Activated CD4-positive, alpha-beta T cell treated with anti-CD3 and anti-CD28 coated beads, Interleukin-10, Interleukin-2, amounts not matched to agents 100 ng/mL and 50 ng/mL, durations not matched to agents 16 hours and 8 hours (primary cell): Measurements from ENCODE around the gene WNT7A.

Experiments
- DNase-seq: peaks from one replicate; pipeline ENCODE4 v3.0.0-alpha.2; 2020

Gene WNT7A

DNA sequence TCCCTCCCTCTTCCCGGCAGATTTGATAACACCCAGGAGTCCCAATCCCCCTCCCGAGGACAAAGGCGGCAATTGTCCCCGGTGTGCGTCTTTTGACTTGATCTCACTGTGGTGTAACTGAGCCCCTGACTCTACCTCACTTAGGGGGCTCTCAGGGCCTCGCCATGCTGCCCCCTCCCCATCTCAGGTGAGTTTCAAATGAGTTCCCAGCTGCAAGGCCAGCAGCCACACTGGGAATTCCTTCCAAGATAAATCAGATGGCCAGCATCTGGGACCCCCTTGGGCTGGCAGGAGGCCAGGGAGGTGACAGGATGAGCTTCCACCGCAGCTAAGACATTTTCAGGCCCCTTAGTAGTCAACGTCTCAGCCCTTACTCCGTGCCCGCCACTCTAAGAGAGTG, 35.0 kb downstream of the WNT7A start:
- no peak for DNase-seq

DNA sequence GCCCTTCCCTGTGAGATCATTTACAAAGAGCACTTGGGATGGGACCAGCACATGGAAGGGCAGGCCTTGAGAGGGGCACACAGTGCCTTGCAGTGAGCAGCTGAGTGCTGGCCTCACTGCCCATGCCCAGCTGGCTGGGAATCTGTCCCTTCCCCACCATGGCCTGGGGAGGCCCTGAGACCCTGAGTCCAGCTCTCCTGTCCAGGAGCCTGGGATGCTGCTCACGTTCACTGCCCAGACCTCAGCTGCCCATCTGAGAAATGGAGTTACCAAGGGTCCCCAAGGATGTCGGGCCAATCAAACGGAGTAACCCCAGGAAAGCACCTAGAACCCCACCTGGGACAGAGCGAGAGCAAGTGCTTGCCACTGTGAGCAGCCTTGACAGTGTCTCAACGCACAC, 35.6 kb downstream of the WNT7A start:
- DNase-seq, result no peak

DNA sequence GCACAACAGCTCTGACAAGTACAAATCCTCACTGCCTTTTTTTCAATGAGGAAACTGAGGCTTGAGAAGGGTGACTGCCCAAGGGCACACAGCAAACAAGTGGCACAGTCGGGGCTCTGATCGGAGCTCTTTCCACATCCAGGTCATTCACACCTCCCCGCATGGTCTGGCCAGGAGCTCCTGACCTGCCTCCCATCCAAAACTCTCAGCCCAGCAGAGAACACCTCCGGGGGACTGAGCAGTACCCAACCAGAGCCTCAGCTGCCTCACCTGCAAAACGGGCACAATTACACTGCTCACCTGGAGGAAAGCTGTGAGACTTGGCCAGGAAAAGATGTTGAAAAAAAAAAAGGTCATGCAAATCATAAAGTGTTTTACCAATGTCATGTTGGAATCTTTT, 36.5 kb downstream of the WNT7A start:
- no peak for DNase-seq

DNA sequence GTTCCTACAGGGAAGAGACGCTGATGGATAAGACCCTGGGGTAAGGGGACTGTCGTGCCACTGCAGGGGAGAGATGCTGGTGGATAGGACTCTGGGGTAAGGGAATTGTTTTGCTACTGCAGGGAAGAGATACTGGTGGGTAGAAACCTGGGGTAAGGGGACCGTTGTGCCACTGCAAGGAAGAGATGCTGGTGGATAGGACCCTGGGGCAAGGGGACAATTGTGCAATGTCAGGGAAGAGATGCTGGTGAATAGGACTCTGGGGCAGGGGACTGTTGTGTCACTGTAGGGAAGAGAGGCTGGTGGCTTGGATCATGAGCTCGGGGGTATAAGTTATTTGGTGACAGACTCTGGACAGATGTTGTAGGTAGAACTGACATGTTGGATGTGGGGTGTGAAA, 37.6 kb downstream of the WNT7A start:
- no peak for DNase-seq

DNA sequence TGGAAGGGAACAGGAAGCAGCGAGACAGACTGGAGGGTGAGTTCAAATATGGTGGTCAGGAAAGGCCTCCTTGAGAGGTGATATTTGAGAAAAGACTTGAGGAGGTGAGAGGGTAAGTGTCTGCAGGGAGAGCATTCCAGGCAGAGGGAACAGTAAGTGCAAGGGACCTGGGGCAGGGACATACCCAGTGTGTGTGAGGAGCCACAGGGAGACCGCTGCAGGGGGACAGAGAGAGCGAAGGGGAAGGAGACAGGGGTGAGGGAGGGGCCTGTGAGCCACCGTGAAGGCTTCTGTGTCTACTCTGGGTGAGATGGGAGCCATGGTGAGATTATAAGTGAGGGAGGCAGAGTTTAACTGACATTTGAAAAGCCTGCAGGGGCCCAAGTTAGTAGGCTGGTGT, 38.0 kb downstream of the WNT7A start:
- DNase-seq, result no peak

DNA sequence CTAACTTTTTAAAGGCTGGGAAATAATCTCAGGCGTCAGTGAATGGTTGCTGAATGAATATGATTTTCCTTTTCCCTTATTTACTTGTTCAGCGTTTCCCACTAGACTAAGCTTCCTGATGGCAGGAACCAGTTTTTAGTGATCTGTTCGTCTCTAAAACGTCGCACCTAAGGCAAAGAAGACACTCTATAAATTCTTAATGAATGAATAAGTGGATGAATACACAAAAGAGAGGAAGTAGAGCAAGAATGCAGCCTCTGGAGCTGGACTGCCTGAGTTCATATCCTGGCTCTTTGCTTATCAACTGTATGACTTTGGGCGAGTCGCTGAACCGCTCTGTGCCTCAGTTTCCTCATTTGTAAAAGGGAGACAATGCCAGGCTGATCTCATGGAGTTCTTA, 38.7 kb downstream of the WNT7A start:
- no peak for DNase-seq

DNA sequence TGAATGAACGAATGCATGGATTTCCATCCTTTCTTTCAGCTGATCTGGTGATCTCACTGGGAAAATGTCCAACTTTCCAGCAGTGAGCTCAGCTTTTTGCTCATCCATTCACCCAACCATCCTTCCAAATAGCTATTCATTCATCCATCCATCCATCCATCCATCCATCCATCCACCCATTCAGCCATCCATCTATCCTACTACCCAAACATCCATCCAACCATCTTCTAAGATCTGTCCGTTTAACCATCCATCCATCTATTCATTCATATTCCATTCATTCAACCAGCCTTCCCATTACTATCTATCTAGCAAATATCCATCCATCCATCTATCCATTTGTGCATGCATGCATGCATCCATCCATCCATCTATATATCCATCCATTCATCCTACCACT, 39.4 kb downstream of the WNT7A start:
- DNase-seq, result no peak

DNA sequence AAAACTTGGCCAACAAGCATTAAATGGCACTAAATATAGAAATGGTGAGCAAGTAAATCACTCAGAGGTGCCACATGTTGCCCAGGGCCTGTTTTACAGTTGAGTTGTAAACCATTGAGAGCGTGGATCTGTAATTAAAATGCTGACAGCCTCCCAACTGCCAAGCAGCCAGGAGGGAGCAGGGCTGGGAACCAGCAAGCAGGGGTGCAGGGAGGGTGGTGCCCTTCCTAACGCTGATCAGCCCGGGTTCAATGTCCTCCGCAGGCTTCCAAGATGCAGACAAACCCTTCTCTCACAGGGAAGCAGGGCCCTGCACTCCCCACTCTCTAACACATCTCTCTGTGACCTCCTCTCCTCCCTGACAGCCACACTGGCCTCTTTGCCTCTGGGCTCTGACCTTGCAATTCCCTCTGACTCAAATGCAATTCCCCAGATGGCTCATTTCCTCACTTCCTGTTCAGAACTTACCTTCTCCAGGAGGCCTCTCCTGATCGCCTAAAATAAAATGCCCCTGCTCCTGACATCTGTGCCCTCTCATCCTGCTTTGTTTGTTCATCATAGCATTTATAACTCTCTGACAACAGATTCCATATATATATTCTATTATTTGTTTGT, 40.0 kb downstream of the WNT7A start:
- no peak for DNase-seq

DNA sequence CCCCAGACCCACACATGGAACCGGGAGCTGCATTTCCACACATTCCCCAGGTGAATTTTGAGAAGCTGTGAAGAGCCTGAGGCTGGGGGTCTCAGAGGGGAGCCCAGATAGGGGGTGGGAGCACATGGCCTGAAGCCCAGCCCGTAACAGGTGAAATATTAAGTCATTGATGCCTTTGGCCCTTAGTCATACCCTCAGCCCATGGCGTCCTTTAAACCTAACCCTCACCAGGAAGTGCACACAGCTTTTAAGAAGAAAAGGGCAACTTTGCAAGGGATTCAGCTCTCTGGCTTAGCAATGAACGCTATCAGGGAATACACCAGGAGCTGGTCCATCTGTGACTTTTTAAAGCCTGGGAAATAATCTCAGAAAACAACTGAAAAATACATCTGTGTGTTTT, 40.6 kb downstream of the WNT7A start:
- DNase-seq, result no peak

DNA sequence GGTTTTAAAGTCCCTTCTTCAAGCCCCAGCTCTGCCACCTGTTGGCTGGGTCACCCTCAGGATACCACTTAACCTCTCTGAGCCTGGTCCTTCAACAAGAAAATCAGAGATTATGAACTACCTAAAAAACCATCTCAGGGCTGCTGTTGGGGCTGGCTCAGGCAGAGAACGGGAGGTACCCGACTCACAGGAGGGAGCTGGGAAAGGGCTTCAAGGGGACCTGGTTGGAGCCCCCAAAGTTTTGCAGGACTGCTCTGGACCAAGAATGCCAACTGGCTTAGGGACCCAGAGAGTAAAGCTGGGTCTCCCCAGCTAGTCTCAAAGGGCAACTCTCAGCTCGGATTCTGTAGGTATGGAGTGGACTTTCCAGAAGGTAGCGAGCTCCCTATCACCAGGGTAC, 41.5 kb downstream of the WNT7A start:
- DNase-seq, result no peak

DNA sequence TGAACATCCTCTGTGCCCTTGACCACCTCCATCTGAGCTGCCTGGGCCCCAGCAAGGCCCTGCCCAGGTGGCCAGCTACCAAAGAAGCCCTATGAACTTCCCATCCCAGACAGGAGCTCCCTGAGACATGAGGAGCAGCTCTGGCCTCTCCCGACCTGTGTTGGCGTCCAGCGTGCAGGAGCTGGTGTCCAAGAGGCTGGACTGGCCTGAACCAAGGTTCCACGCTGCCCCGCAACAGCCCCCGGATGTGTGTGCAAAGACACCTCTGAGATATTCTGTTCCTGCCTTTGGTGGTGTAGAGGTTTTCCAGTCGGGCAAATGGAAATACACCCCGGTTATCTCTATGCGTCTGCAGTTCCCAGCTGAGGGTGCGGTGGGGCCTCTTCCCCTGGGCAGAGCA, 42.1 kb downstream of the WNT7A start:
- no peak for DNase-seq

DNA sequence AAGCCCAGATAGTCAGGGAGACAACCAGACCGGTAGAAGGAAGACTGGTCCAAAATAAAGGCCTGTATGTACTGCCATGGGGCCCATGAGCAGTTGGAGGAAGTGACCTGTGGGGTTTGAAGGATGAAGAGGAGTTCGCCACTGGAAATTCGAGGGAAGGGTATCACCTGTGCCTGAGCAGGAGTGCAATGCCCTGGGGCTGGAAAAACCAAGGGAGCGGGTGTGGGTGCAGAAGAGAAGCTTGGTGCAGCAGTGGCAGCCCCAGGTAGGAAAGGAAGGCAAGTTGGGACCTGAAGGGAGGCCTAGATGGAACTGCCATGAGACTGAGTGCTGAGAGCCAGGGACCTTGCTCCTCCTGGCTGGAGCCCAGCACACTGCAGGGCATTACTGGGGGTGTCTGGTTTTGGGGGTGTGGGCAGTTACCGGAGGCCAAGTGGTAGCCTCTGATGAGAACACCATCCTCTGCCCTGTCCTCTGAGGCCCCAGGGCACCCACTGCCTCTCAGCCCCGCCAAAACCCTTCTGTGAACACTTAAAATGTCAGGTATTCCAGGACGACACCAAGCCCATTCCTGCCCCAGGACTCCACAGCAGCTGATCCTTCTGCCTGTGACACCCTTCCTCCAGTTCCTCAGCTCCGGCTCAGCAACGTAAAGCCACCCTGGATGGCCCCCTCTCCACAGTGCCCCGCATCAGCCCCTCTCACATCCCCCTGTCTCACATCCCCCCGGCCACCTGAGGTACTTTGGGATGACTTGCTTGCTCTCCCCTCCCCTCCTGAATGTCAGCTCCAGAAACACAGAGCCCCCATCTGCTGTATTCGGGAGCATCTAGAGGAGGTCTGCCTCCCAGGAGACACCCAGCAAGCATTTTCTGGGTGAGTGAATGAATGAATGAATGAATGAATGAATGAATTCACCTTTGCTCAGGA, 42.9 kb downstream of the WNT7A start:
- no peak for DNase-seq

DNA sequence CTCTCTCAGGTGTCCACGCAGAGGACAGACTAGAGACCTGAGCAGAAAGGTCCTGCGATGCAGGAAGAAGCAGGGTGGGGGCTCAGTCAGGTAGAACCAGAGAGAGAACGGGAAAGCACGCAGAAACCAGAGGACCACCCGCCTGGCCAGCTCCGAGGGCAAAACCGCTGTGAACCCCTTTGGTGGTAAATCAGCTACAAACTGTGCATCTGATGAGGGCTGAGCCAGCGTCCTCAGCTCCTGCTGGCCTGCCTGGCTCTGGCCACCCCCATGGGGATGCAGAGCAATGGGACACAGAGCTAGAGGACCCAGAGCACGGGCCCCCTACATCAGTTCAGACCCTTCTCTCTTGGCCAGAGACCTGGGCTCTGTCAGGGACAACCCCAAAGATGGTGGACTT, 44.6 kb downstream of the WNT7A start:
- no peak for DNase-seq

DNA sequence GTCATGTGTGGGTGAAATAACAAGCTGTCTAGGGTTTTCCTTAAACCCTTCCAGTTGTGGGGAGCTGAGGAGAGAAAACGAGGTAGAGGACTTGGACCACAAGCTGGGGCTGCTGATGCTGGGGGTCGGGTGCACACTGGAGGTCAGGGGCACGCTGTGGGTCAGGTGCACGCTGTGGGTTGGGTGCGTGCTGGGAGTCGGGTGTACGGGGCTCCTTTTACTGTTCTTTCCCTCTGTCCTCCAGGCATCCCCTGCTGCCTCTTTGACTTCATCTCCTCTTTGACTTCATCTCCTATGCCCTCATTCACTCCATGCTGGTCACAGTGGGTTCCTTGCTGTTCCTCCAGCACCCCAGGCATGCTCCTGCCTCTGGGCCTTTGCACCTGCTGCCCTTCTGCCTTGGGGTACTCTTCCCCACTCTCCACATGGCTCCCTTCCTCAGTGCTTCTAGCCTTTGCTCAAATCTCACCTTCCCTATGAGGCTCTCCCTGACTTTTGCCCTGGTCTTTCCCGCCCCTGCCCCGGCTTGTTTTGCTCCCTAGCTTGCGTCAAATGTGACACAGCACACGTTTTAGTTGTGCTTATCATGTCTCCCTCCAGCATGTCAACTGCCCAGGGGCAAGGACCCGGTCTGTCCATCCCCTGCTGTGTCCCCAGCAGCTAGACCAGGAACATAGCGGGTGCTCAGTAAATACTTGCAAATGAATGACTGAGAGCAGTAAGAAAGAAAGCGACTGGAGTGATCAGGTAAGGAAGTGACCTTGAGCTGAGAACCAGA, 45.4 kb downstream of the WNT7A start:
- DNase-seq, result no peak

DNA sequence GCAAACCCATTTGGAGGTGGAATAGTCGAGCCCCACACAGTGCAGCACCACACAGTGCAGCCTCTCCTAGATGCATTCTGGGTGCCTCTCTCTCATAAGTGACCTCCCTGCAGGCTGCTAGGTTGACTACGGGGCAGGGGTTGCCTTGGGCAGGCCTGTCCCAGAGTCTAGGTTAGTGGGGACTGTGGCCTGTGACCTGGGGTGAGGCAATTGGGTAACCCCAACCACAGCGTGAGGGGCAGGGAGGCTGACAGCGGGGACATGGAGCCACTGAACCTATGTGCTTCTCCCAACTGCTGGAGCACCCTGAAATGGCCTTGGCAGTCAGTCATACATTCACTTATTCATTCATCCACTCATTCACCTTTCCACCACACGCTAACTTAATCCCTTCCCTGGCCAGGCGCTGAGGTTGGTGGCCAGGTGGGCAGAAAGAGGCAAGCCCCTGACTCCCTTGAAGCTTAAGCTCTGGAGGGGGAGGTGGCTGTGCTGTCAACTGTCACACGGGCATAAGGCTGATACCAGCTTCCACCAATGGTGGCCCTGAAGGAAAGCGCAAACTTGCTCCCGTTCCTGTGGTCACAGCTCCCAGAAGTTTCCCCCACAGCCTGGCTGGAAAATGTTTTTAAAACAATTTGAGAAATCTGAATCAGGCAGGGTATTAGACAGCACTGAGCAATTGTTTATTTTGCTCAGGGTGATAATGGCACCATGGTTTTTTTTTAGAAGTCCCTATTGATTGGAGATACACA, 46.2 kb downstream of the WNT7A start:
- DNase-seq, result no peak

DNA sequence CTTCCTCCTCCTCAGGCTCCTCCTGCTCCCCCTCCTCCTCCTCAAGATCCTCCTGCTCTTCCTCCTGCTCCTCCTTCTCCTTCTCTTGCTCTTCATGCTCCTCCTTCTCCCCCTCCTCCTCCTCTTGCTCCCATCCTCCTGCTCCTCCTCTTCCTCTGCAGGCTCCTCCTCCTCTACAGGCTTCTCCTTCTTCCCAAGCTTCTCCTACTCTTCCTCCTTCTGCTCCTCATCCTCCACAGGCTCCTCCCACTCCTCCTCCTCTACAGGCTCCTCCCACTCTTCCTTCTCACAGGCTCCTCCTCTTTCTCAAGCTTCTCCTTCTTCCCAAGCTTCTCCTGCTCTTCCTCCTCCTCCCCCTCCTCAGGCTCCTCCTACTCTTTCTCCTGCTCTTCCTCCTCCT, 47.7 kb downstream of the WNT7A start:
- no peak for DNase-seq

DNA sequence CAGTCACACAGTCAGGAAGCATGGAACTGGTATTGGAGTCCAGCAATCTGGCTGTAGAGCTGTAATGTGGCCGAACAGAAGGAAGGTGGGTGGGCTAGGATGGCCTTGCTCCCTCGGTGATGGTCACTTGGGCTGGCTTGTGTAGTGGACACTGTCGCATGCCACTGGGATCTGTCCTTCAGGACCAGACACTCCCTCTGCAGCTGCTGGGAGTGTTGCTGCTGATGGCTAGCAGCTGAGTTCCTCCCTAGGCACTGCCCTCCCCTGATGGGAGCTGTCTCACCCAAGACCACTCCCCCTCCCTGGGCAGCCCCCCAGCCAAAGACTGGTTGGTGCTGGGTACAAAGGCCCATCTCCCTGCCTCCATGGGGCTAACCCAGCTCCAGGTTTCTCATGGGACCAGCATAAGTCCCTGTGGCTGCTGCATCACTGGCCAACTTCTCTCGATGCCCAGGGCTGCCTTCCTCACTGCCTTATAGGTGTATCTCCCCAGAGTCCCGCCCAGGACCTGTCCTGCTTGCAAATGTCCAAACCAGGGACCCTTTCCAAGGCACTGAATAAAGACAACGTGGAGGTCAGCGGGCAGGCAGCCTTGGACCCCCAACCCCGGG, 48.4 kb downstream of the WNT7A start:
- no peak for DNase-seq

DNA sequence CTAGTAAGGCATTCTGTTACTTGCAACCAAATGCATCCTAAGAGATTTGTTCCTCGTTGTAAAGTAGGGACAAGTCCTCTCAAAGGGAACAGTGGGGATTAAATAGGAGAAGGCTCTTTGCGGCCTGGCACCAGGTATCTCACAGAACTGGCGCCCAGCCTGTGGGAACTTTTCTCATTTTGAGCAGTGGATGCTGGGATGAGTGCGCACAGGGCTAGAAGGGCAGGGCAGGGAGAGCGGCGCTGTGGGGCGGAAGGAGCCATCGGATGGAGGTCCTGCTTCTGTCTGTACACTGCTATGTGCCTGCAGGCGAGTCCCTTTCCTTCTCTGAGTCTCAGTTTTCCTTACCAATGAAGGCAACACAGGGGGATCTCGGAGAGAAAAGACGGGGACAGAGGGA, 50.6 kb downstream of the WNT7A start:
- DNase-seq, result no peak

DNA sequence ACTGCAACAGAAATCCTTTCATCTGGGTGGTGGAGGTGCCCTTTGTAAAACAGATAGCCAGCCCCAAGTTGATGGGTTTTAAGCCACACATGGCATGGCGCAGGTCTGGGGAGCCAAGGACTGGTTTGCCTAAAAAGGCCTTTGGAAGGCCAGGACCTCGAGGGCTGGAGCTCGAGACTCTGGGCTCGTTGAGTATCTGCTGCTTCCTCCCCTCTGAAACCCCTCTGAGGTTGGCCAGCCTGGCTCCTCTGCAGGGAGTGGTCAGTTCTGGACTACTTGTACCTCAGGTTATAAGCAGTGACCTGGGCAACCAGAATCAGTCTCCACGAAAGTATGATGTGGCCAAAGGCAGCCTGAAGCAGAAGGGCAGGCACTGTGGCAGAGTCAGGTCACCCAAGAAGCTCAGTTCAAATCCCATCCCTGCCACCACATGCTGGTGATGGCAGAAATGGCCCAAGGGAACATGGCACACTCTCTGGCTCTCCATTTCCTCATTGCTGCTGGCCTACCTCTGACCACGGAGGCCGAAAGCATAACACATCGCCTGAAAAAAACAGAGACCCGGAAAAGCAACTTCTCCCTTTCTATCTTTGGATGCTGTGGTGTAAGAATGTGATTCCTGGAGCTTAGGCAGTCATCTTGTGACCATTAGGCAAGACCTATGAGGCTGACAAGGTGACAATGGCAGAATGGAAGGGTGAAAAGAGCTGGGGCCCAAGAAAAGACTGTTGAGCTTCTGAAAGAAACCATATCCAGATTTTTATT, 51.2 kb downstream of the WNT7A start:
- DNase-seq, result no peak

DNA sequence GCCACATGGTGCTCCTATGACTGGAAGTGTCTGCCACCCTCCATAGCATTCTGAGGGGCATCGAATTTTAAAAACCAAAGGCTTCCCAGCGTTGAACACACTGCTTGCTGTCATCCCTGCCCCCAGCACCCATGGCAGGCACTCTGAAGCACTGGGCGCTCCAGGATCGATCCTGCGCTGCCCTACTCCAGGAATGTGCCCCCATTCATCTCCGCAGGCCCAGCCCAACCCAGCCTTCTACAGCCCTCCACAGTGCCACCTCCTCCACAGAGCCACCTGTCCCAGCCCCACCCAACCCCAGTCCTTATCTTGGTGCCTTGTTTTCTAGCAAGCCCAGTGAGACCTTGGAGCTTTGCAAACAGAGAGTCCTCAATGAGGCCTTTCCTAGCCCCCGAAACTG, 52.2 kb downstream of the WNT7A start:
- no peak for DNase-seq

DNA sequence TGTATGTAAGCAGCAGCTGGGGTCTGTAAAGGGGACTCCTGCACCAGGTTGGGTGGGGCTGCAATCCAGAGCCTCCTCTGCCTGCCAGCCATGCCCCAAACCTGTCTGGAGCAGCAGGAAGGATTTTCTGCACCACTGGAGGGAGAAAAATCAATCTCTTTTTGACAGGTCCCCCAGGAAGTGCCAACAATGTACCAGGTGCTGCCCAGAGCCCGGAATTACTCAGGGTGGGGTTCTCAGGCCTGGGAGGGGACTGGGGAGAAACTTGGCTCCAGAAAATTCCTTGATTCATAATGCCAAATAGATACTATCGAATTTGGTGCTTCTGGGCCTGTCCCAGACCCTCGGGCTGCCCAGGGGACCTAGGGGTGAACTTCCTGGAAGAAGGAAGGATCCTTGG, 52.6 kb downstream of the WNT7A start:
- no peak for DNase-seq

DNA sequence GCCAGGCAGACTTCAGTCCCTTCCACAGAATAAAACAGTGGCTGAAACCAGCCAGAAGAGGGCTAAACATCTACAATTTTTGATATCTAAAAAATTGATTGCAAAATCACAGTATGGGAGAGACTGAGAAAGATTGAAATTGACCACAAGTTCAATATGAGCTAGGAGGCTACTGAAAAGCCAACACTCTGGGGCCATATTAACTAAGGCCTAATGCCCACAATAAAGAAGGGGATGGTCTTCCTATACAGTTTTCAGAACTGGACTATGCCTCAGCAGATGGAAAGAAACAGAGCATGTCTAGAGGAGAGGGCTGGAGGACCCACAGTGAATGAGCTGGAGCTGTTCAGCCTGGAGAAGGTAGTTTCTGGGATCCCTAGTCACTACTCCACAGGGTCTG, 53.2 kb downstream of the WNT7A start:
- DNase-seq, result no peak
